ENCODE data around the gene ZNF319. TPM values are rescaled to one million over a fixed set of nuclear protein-coding genes. Genes with fewer than 3 reads are reported as not detected.

Gene ZNF319
- total RNA-seq, 1 experiment from 2014 or later = 5.5 TPM

DNA sequence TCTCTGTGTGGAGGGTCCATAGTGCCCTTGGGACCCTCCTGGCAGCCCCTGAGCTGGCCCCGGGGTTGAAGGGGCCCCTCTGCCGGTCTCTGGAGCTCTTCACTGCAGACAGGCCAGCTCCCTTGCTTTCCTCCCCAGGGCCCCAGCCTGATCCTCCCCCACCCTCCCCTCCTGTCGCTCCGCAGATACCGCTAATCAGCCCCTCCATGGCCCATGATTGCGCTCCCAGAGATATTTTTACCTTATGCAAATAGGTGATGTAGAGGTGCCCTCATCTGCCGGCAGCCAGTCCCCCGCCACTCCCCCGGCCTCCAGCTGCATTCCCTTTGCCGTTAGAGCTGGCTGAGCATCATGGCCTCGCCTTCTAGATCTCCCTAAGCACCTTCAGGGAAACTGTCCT lies 34.3 kb upstream of the ZNF319 start:
- TF ChIP-seq, protein P1, sequence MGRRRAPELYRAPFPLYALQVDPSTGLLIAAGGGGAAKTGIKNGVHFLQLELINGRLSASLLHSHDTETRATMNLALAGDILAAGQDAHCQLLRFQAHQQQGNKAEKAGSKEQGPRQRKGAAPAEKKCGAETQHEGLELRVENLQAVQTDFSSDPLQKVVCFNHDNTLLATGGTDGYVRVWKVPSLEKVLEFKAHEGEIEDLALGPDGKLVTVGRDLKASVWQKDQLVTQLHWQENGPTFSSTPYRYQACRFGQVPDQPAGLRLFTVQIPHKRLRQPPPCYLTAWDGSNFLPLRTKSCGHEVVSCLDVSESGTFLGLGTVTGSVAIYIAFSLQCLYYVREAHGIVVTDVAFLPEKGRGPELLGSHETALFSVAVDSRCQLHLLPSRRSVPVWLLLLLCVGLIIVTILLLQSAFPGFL (CRISPR knock-in tag; IDR thresholded peaks at IDR 0.05; ENCODE audit: borderline replicate concordance) = no peak
- no peak for TF ChIP-seq HMGA2 (CRISPR knock-in tag; IDR thresholded peaks at IDR 0.05)
- TF ChIP-seq, protein P2, sequence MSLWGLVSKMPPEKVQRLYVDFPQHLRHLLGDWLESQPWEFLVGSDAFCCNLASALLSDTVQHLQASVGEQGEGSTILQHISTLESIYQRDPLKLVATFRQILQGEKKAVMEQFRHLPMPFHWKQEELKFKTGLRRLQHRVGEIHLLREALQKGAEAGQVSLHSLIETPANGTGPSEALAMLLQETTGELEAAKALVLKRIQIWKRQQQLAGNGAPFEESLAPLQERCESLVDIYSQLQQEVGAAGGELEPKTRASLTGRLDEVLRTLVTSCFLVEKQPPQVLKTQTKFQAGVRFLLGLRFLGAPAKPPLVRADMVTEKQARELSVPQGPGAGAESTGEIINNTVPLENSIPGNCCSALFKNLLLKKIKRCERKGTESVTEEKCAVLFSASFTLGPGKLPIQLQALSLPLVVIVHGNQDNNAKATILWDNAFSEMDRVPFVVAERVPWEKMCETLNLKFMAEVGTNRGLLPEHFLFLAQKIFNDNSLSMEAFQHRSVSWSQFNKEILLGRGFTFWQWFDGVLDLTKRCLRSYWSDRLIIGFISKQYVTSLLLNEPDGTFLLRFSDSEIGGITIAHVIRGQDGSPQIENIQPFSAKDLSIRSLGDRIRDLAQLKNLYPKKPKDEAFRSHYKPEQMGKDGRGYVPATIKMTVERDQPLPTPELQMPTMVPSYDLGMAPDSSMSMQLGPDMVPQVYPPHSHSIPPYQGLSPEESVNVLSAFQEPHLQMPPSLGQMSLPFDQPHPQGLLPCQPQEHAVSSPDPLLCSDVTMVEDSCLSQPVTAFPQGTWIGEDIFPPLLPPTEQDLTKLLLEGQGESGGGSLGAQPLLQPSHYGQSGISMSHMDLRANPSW (CRISPR knock-in tag; conservative IDR thresholded peaks at IDR 0.05; ENCODE audit: low read depth) = no peak
- TF ChIP-seq, protein P3, sequence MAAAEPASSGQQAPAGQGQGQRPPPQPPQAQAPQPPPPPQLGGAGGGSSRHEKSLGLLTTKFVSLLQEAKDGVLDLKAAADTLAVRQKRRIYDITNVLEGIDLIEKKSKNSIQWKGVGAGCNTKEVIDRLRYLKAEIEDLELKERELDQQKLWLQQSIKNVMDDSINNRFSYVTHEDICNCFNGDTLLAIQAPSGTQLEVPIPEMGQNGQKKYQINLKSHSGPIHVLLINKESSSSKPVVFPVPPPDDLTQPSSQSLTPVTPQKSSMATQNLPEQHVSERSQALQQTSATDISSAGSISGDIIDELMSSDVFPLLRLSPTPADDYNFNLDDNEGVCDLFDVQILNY (CRISPR knock-in tag; IDR thresholded peaks at IDR 0.05) = no peak
- TF ChIP-seq ZNF396 (CRISPR knock-in tag; IDR thresholded peaks at IDR 0.05; ENCODE audit: borderline replicate concordance) = no peak
- TF ChIP-seq ZNF317 (CRISPR knock-in tag; IDR thresholded peaks at IDR 0.05; ENCODE audit: borderline replicate concordance, low read depth) = no peak
- no peak for TF ChIP-seq SOX15 (CRISPR knock-in tag; IDR thresholded peaks at IDR 0.05)
- TF ChIP-seq ESRRA (CRISPR knock-in tag; IDR thresholded peaks at IDR 0.05; ENCODE audit: borderline replicate concordance) = no peak
- Mint-ChIP-seq H3K36me3 (peaks cover 31% of the 10 kb centered on the region), H3K4me3 (no peak overlapping the region), H3K9me3 (no peaks in the 10 kb centered on the region), H3K4me1 (peaks cover 17% of the 10 kb centered on the region), H3K27me3 (ENCODE audit: low read depth) (no peaks in the 10 kb centered on the region), H3K27ac (no peak overlapping the region)
- no peak for DNase-seq (ENCODE audit: low spot score)
- CTCF ChIA-PET = interaction anchor here (0.6 to 2.5 kb wide), 10 partner anchors 11 to 189 kb away, joined by 3 to 24 read pairs (median 4); partner anchors contain the start of gene CFAP20
- POLR2A ChIA-PET = no interaction called here
- no peak for ATAC-seq

DNA sequence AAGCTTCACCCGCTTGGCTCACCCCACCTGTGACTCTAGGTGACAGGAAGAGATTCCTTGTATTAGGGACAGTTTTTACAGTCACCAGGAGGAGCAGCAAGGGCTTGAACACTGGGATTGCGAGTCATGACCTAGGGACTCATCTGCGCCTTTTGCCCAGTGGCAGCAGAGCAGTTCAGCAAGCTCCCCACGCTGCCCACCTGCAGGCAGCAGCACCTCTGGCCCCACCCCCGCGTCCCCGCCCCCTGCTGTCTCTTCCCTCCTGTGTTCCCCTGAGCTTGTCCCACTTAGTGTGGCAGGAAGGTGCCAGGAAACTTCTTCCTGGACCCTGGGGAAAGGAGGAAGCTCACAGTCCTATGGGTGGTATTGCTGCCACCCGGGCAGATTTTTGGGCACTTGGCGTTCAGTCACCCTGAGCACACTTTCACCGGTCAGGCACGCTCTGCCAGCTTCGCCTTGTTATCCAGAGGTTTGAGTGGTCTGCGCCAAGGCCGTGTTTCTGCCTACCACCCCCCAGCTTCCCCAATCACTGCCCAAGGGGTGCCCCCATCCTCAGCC lies 33.7 kb upstream of the ZNF319 start:
- POLR2A ChIA-PET = no interaction called here
- ATAC-seq (no peak), DNase-seq (ENCODE audit: low spot score) (no peak)
- Mint-ChIP-seq H3K27me3 (ENCODE audit: low read depth) (no peaks in the 10 kb centered on the region), H3K27ac (no peak overlapping the region; the same call in 1 of the 2 replicates), H3K4me1 (peaks cover 23% of the 10 kb centered on the region), H3K4me3 (no peak overlapping the region), H3K9me3 (no peaks in the 10 kb centered on the region), H3K36me3 (peaks cover 29% of the 10 kb centered on the region)
- CTCF ChIA-PET = interaction anchor here (0.6 to 2.6 kb wide), 9 partner anchors 12 to 95 kb away, joined by 3 to 24 read pairs (median 5); partner anchors contain the start of gene CFAP20
- no peak for TF ChIP-seq NFATC4 (CRISPR knock-in tag; IDR thresholded peaks at IDR 0.05)
- TF ChIP-seq NR2C2 (CRISPR knock-in tag; IDR thresholded peaks at IDR 0.05) = no peak
- no peak for TF ChIP-seq GABPB1 (CRISPR knock-in tag; IDR thresholded peaks at IDR 0.05)
- TF ChIP-seq JUN (CRISPR knock-in tag; IDR thresholded peaks at IDR 0.05) = no peak
- TF ChIP-seq FOXJ3 (CRISPR knock-in tag; IDR thresholded peaks at IDR 0.05; ENCODE audit: borderline replicate concordance) = no peak

GRCh38 chr16:58032710-58033293 lies 32.3 kb upstream of the ZNF319 start:
- no peak for DNase-seq (ENCODE audit: low spot score)
- POLR2A ChIA-PET = interaction anchor here (1.0 to 1.4 kb wide), 2 partner anchors 33 to 96 kb away, joined by 3 to 8 read pairs; partner anchors contain the start of gene CFAP20
- no peak overlapping the region for H3K4me3 Mint-ChIP-seq
- TF ChIP-seq, protein P4, sequence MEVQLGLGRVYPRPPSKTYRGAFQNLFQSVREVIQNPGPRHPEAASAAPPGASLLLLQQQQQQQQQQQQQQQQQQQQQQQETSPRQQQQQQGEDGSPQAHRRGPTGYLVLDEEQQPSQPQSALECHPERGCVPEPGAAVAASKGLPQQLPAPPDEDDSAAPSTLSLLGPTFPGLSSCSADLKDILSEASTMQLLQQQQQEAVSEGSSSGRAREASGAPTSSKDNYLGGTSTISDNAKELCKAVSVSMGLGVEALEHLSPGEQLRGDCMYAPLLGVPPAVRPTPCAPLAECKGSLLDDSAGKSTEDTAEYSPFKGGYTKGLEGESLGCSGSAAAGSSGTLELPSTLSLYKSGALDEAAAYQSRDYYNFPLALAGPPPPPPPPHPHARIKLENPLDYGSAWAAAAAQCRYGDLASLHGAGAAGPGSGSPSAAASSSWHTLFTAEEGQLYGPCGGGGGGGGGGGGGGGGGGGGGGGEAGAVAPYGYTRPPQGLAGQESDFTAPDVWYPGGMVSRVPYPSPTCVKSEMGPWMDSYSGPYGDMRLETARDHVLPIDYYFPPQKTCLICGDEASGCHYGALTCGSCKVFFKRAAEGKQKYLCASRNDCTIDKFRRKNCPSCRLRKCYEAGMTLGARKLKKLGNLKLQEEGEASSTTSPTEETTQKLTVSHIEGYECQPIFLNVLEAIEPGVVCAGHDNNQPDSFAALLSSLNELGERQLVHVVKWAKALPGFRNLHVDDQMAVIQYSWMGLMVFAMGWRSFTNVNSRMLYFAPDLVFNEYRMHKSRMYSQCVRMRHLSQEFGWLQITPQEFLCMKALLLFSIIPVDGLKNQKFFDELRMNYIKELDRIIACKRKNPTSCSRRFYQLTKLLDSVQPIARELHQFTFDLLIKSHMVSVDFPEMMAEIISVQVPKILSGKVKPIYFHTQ (CRISPR knock-in tag; IDR thresholded peaks at IDR 0.05) = no peak
- no peak for TF ChIP-seq ZNF425 (CRISPR knock-in tag; conservative IDR thresholded peaks at IDR 0.05)
- no peak for TF ChIP-seq CREB1 (CRISPR knock-in tag; IDR thresholded peaks at IDR 0.05)
- no peak for TF ChIP-seq ZNF317 (CRISPR knock-in tag; IDR thresholded peaks at IDR 0.05; ENCODE audit: borderline replicate concordance, low read depth)
- TF ChIP-seq IRF1 (CRISPR knock-in tag; IDR thresholded peaks at IDR 0.05) = no peak
- TF ChIP-seq, protein P5, sequence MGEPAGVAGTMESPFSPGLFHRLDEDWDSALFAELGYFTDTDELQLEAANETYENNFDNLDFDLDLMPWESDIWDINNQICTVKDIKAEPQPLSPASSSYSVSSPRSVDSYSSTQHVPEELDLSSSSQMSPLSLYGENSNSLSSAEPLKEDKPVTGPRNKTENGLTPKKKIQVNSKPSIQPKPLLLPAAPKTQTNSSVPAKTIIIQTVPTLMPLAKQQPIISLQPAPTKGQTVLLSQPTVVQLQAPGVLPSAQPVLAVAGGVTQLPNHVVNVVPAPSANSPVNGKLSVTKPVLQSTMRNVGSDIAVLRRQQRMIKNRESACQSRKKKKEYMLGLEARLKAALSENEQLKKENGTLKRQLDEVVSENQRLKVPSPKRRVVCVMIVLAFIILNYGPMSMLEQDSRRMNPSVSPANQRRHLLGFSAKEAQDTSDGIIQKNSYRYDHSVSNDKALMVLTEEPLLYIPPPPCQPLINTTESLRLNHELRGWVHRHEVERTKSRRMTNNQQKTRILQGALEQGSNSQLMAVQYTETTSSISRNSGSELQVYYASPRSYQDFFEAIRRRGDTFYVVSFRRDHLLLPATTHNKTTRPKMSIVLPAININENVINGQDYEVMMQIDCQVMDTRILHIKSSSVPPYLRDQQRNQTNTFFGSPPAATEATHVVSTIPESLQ (CRISPR knock-in tag; IDR thresholded peaks at IDR 0.05) = no peak

More at GRCh38 chr16:58032710-58033293, 32.3 kb upstream of the ZNF319 start:
- H3K36me3 Mint-ChIP-seq = peaks cover 16% of the 10 kb centered on the region
- H3K27ac Mint-ChIP-seq = no peak overlapping the region
- no peaks in the 10 kb centered on the region for H3K27me3 Mint-ChIP-seq (ENCODE audit: low read depth)
- peaks cover 37% of the 10 kb centered on the region for H3K4me1 Mint-ChIP-seq
- peak; percentile 2; the same call in 1 of the 2 replicates for ATAC-seq
- H3K9me3 Mint-ChIP-seq = no peaks in the 10 kb centered on the region
- CTCF ChIA-PET = interaction anchor here (0.5 to 2.6 kb wide), 45 partner anchors 8 to 620 kb away, joined by 3 to 55 read pairs (median 5); partner anchors contain the start of genes CFAP20, KATNB1, USB1 and ZNF319
